Keratinocyte (primary cell): ENCODE results near the gene RASGEF1B. TPM values are rescaled to one million over a fixed set of nuclear protein-coding genes. Genes with fewer than 3 reads are reported as not detected.

Experiments used
- DNase-seq: peaks from one replicate; pipeline ENCODE4 v3.0.0-alpha.2; 2011; ENCODE audit warnings: low read depth, missing footprints, low spot score
- FAIRE-seq: peaks from 2 replicates; lab custom pipeline; 2011; peaks lifted over from hg19 to GRCh38; lab: Jason Lieb, UNC
- H2AFZ ChIP-seq: 2 replicates; pipeline ENCODE4 v1.6.0; 2012; ENCODE audit warnings: low read length, control low read depth, inconsistent platforms; ENCODE audit not compliant: control insufficient read depth
- H3K27ac ChIP-seq: 2 replicates; pipeline ENCODE4 v1.5.1; 2011; ENCODE audit warnings: low read length; ENCODE audit not compliant: control insufficient read depth, insufficient read depth
- H3K27me3 ChIP-seq: 3 replicates; pipeline ENCODE4 v1.6.0; 2011; ENCODE audit warnings: low read length; ENCODE audit not compliant: control insufficient read depth, insufficient read depth; ENCODE audit errors: extremely low read depth
- H3K36me3 ChIP-seq, 2 experiments: 2 replicates in 1 of 2; 3 replicates in 1 of 2; pipeline ENCODE4 v1.5.1; 2011; ENCODE audit warnings: low read length in 2 of 2, mild to moderate bottlenecking in 1 of 2; ENCODE audit not compliant: control insufficient read depth in 2 of 2, insufficient read depth in 2 of 2; ENCODE audit errors: extremely low read depth in 1 of 2
- H3K4me1 ChIP-seq: 3 replicates; pipeline ENCODE4 v1.5.1; 2011; ENCODE audit warnings: low read length; ENCODE audit not compliant: control insufficient read depth, insufficient read depth; ENCODE audit errors: extremely low read depth
- H3K4me2 ChIP-seq: 3 replicates; pipeline ENCODE4 v1.6.0; 2011; ENCODE audit warnings: low read depth, low read length; ENCODE audit not compliant: control insufficient read depth, insufficient read depth; ENCODE audit errors: extremely low read depth
- H3K4me3 ChIP-seq, 3 experiments: fragments of 200-600 bp in 1 of 3; sonication (generic) in 1 of 3; 2 replicates in 2 of 3; 3 replicates in 1 of 3; pipeline ENCODE4 v1.5.1; 2011 to 2016; ENCODE audit warnings: low read length in 3 of 3, mild to moderate bottlenecking in 3 of 3, control low read depth in 2 of 3, inconsistent platforms in 1 of 3, low read depth in 1 of 3, mixed read lengths in 1 of 3, mixed run types in 1 of 3, moderate library complexity in 1 of 3; ENCODE audit not compliant: control insufficient read depth in 2 of 3, insufficient read depth in 2 of 3; ENCODE audit errors: extremely low read depth in 1 of 3
- H3K79me2 ChIP-seq: 2 replicates; pipeline ENCODE4 v1.6.0; 2012; ENCODE audit warnings: low read length; ENCODE audit not compliant: control insufficient read depth, insufficient read depth
- H3K9ac ChIP-seq: 3 replicates; pipeline ENCODE4 v1.6.0; 2011; ENCODE audit warnings: low read length; ENCODE audit not compliant: control insufficient read depth, insufficient read depth; ENCODE audit errors: extremely low read depth
- H3K9me1 ChIP-seq: 3 replicates; pipeline ENCODE4 v1.6.0; 2011; ENCODE audit warnings: low read length; ENCODE audit not compliant: control insufficient read depth, insufficient read depth; ENCODE audit errors: extremely low read depth
- H3K9me3 ChIP-seq: 2 replicates; pipeline ENCODE4 v1.5.1; 2012; ENCODE audit warnings: low read depth, low read length; ENCODE audit not compliant: control insufficient read depth
- H4K20me1 ChIP-seq: 3 replicates; pipeline ENCODE4 v1.6.0; 2011; ENCODE audit warnings: low read length; ENCODE audit not compliant: control insufficient read depth, insufficient read depth; ENCODE audit errors: extremely low read depth
- CTCF ChIP-seq, 3 experiments: IDR thresholded peaks in 1 of 3; conservative IDR thresholded peaks in 1 of 3; optimal IDR thresholded peaks in 1 of 3; 2 replicates in 2 of 3; 3 replicates in 1 of 3; pipeline versions ENCODE3 to v1.5.1; 2011; ENCODE audit warnings: low read length in 3 of 3, mild to moderate bottlenecking in 3 of 3, moderate library complexity in 2 of 3, control low read depth in 1 of 3, inconsistent platforms in 1 of 3; ENCODE audit not compliant: insufficient read depth in 2 of 3; ENCODE audit errors: extremely low read depth in 1 of 3
- EZH2 ChIP-seq: IDR thresholded peaks from one replicate; pipeline ENCODE4 v1.6.1; 2012; ENCODE audit warnings: inconsistent platforms, mild to moderate bottlenecking, low read length, moderate library complexity
- dilution Hi-C: fragments of 300-500 bp; cut with MboI; formaldehyde crosslinking; loops from one replicate; pipeline ENCODE4 v1.7.0; 2020; ENCODE audit warnings: low sequenced_read_pairs; ENCODE audit not compliant: extremely low pct_ligation_motif_present
- polyA plus RNA-seq, 5 experiments: library from polyadenylated mRNA; depleted of rRNA in 3 of 5; stranded (reverse) in 3 of 5; stranded (forward) in 1 of 5; unstranded in 1 of 5; fragments of >200 nt; gene quantifications; 1 replicate in 1 of 5; 2 replicates in 3 of 5; 3 replicates in 1 of 5; pipeline versions ENCODE4 v1.2.1 to v1.2.3, GENCODE V29; 2011 to 2012; ENCODE audit warnings: missing spikeins in 2 of 5, low read depth in 1 of 5, low replicate concordance in 1 of 5

The RASGEF1B gene
- polyA plus RNA-seq, 1 donor (not counting 4 experiments of a cell fraction or from before 2014, with no cell fraction given) = 0.68 TPM

GRCh38 chr4:81418572-81418971 is 53.1 kb downstream of the RASGEF1B start:
- Histone ChIP-seq H3K79me2 (no peaks in the 10 kb centered on the region), H3K4me1 (peaks cover 24% of the 10 kb centered on the region), H2AFZ (no peak overlapping the region), H3K27me3 (no peaks in the 10 kb centered on the region), H3K4me3 (no peak overlapping the region), H3K9me1 (no peaks in the 10 kb centered on the region), H3K36me3 (no peaks in the 10 kb centered on the region), H3K9ac (no peak overlapping the region), H3K9me3 (no peaks in the 10 kb centered on the region), H3K27ac (no peak overlapping the region), H4K20me1 (no peaks in the 10 kb centered on the region), H3K4me2 (no peak overlapping the region)
- dilution Hi-C loops = no loop called here
- no peak for TF ChIP-seq EZH2
- TF ChIP-seq CTCF (optimal IDR thresholded peaks at IDR 0.05 in 1 of 3, IDR thresholded peaks at IDR 0.05 in 1 of 3, conservative IDR thresholded peaks at IDR 0.05 in 1 of 3; ENCODE audit: extremely low read depth in 1 of 3, insufficient read depth in 2 of 3, low read length in 3 of 3) = no peak
- DNase-seq (no peak), FAIRE-seq (no peak)

GRCh38 chr4:81412946-81413495 is 58.7 kb downstream of the RASGEF1B start:
- Histone ChIP-seq H2AFZ (no peak overlapping the region), H3K4me1 (no peaks in the 10 kb centered on the region), H3K36me3 (no peaks in the 10 kb centered on the region), H3K9ac (no peak overlapping the region), H3K27ac (no peak overlapping the region), H3K79me2 (no peaks in the 10 kb centered on the region), H3K4me2 (no peak overlapping the region), H4K20me1 (no peaks in the 10 kb centered on the region), H3K27me3 (no peaks in the 10 kb centered on the region), H3K9me1 (no peaks in the 10 kb centered on the region), H3K9me3 (no peaks in the 10 kb centered on the region), H3K4me3 (no peak overlapping the region)
- no peak for DNase-seq
- dilution Hi-C loops = no loop called here
- no peak for FAIRE-seq
- no peak for TF ChIP-seq EZH2
- no peak for TF ChIP-seq CTCF (optimal IDR thresholded peaks at IDR 0.05 in 1 of 3, IDR thresholded peaks at IDR 0.05 in 1 of 3, conservative IDR thresholded peaks at IDR 0.05 in 1 of 3; ENCODE audit: extremely low read depth in 1 of 3, insufficient read depth in 2 of 3, low read length in 3 of 3)
